ENCODE data around the gene INIP. TPM values are rescaled to one million over a fixed set of nuclear protein-coding genes. Genes with fewer than 3 reads are reported as not detected.

INIP gene
- total RNA-seq, 2 experiments from 2014 or later, result 28.9 to 31.0 TPM

DNA sequence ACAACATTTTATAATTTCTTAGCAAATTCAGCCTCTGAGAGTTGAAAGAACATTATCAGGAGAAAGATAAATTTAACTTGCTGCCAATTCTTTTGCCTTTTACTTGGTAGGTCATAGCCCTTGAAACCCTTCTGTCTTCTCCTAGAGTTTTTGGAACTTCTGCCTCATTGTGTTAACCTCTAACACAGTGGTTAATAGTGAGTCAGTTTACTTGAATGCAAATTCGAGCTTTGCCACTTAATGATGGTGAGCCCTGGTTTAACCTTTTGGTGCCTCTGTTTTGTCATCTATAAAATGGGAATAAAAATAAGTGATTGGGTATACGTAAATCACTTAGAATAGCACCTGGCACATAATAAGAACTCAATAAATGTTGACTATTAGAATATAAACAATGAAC, 1.8 kb upstream of the INIP start:
- Mint-ChIP-seq H3K4me1 (ENCODE audit: low read depth) (peaks cover 24% of the 10 kb centered on the region), H3K9me3 (no peaks in the 10 kb centered on the region), H3K27me3 (no peaks in the 10 kb centered on the region), H3K27ac (peak overlapping the region; percentile 61), H3K36me3 (ENCODE audit: low read depth) (no peaks in the 10 kb centered on the region), H3K4me3 (no peak overlapping the region)
- DNase-seq (no peak), ATAC-seq (no peak)
- CTCF ChIA-PET, result interaction anchor here (1.3 to 5.3 kb wide), 4 partner anchors 14 to 125 kb away, joined by 3 to 36 read pairs (median 4); no protein-coding TSS in a partner anchor
- POLR2A ChIA-PET, result interaction anchor here (1.5 kb wide), 1 partner anchor 9 kb away, joined by 3 read pairs; no protein-coding TSS in a partner anchor
- TF ChIP-seq, protein P1, sequence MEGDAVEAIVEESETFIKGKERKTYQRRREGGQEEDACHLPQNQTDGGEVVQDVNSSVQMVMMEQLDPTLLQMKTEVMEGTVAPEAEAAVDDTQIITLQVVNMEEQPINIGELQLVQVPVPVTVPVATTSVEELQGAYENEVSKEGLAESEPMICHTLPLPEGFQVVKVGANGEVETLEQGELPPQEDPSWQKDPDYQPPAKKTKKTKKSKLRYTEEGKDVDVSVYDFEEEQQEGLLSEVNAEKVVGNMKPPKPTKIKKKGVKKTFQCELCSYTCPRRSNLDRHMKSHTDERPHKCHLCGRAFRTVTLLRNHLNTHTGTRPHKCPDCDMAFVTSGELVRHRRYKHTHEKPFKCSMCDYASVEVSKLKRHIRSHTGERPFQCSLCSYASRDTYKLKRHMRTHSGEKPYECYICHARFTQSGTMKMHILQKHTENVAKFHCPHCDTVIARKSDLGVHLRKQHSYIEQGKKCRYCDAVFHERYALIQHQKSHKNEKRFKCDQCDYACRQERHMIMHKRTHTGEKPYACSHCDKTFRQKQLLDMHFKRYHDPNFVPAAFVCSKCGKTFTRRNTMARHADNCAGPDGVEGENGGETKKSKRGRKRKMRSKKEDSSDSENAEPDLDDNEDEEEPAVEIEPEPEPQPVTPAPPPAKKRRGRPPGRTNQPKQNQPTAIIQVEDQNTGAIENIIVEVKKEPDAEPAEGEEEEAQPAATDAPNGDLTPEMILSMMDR (IDR thresholded peaks at IDR 0.05), result no peak
- intact Hi-C loops (cut with micrococcal nuclease), result loop anchor here (5.0 kb wide), 1 partner anchor 33 kb away; the partner anchor contains the start of gene SNX30

DNA sequence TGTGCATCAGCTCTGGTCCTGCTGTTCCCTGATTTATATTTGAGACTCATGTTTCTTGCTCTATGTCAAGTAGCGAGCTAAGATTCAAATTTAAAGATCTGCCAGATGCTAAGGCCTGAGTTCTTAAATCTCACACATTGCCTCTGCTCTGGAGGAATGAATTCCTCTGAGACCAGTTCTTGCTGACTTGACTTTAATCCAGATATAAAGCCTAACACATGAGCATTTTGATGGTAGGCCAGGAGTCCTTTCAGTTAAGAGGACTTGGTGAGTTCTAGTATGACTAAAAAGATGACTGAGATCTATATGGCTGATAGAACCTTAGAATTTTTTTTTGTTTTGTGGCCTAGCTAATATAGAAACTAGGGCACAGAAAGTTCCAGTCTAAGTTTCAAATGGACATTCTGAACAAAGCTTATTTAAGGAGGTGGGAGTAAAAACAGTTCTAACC, 1.3 kb upstream of the INIP start:
- Mint-ChIP-seq H3K36me3 (ENCODE audit: low read depth) (no peaks in the 10 kb centered on the region), H3K4me3 (no peak overlapping the region), H3K9me3 (no peaks in the 10 kb centered on the region), H3K27me3 (no peaks in the 10 kb centered on the region), H3K27ac (peak overlapping the region; percentile 61), H3K4me1 (ENCODE audit: low read depth) (peaks cover 26% of the 10 kb centered on the region)
- DNase-seq (no peak), ATAC-seq (no peak)
- TF ChIP-seq, protein P1 (IDR thresholded peaks at IDR 0.05), result no peak
- POLR2A ChIA-PET, result interaction anchor here (1.5 kb wide), 2 partner anchors 10 to 12 kb away, joined by 3 to 4 read pairs; no protein-coding TSS in a partner anchor
- intact Hi-C loops (cut with micrococcal nuclease), result loop anchor here (5.0 kb wide), 1 partner anchor 33 kb away; the partner anchor contains the start of gene SNX30
- CTCF ChIA-PET, result interaction anchor here (0.8 to 5.3 kb wide), 6 partner anchors 14 to 126 kb away, joined by 3 to 36 read pairs (median 4); no protein-coding TSS in a partner anchor

DNA sequence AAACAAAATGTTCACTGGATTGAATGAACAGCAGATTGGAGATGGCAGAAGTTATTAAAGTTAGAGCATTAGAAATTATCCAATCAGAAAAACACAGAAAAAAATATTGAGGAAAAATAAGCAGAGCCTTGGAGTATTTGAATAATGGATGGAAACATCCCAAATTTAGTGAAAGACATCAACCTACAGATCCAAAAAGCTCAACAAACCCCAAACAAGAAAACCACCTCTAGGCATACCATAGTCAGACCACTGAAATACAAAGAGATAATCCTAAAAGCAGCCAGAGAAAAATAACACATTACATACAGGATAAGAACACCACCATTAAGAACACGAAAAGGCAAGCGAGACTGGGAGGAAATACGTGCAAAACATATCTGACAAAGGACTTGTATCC, 5.2 kb downstream of the INIP start:
- POLR2A ChIA-PET, result no interaction called here
- no peaks in the 10 kb centered on the region for H3K27me3 Mint-ChIP-seq
- H3K9me3 Mint-ChIP-seq, result no peaks in the 10 kb centered on the region
- no peak overlapping the region for H3K27ac Mint-ChIP-seq
- DNase-seq, result no peak
- intact Hi-C loops (cut with micrococcal nuclease), result no loop called here
- H3K36me3 Mint-ChIP-seq (ENCODE audit: low read depth), result peaks cover 21% of the 10 kb centered on the region
- CTCF ChIA-PET, result interaction anchor here (2.0 kb wide), 1 partner anchor 80 kb away, joined by 11 read pairs; no protein-coding TSS in a partner anchor
- no peak for ATAC-seq
- H3K4me3 Mint-ChIP-seq, result no peak overlapping the region
- TF ChIP-seq, protein P1 (IDR thresholded peaks at IDR 0.05), result no peak
- peaks cover 48% of the 10 kb centered on the region for H3K4me1 Mint-ChIP-seq (ENCODE audit: low read depth)

DNA sequence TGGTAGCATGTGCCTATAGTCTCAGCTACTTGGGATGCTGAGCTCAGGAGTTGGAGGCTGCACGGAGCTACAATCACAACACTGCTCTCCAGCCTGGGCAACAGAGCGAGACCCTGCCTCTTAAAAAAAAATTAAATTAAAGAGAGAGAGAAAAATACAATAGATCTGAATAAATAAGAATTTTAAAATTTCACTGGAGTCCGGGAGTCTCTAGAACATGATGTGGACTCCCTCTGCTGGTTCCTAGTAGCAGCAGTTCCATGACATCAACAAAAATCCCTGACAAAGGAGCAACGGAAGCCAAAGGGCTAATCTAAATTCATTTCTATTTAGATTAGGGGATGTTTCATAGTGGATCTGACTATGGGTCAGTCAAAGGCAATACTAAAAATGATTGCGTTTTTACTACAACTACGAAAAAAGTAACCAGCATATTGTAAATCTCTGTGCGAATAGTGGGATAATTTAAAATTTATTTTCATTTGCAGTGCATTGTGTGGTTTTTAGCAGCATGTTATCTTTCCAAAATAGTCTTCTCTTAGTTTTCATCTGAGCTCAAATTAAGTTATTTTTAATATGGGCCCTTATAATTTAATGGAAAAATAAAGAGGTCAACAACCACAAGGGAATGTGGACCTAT, 6.7 kb downstream of the INIP start:
- DNase-seq (no peak), ATAC-seq (no peak)
- peaks cover 23% of the 10 kb centered on the region for H3K36me3 Mint-ChIP-seq (ENCODE audit: low read depth)
- no peak overlapping the region for H3K27ac Mint-ChIP-seq
- H3K9me3 Mint-ChIP-seq, result no peaks in the 10 kb centered on the region
- intact Hi-C loops (cut with micrococcal nuclease), result no loop called here
- no peak overlapping the region for H3K4me3 Mint-ChIP-seq
- ChIA-PET POLR2A (no interaction called here), CTCF (interaction anchor here (0.9 to 2.0 kb wide), 3 partner anchors 70 to 219 kb away, joined by 3 to 11 read pairs (median 3); no protein-coding TSS in a partner anchor)
- peaks cover 46% of the 10 kb centered on the region for H3K4me1 Mint-ChIP-seq (ENCODE audit: low read depth)
- TF ChIP-seq, protein P1 (IDR thresholded peaks at IDR 0.05), result no peak
- no peaks in the 10 kb centered on the region for H3K27me3 Mint-ChIP-seq
